ENCODE data around the gene CDC25A. TPM values are rescaled to one million over a fixed set of nuclear protein-coding genes. Genes with fewer than 3 reads are reported as not detected.
A peak's percentile ranks its signal among the peaks of the same experiment; 100 is the strongest.

The CDC25A gene
- total and polyA plus RNA-seq, 2 experiments from 2014 or later: 17.7 to 126 TPM

DNA sequence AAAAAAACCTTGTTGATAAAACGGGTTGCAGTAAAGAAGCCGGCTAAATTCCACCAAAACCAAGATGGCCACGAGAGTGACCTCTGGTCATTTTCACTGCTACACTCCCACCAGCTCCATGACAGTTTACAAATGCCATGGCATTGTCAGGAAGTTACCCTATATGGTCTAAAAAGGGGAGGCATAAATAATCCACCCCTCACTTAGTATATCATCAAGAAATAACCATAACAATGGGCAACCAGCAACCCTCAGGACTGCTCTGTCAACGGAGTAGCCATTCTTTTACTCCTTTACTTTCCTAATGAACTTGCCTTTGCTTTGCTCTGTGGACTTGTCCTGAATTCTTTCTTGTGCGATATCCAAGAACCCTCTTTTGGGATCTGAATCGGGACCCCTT is 14.4 kb upstream of the CDC25A start:
- peaks cover 10% of the 10 kb centered on the region for H3K4me1 ChIP-seq (ENCODE audit: insufficient read depth)
- H3K9me3 Mint-ChIP-seq: no peaks in the 10 kb centered on the region
- no peaks in the 10 kb centered on the region for H3K9me2 ChIP-seq (ENCODE audit: insufficient read depth)
- peaks cover 9% of the 10 kb centered on the region for H3K27me3 Mint-ChIP-seq (ENCODE audit: insufficient read depth, low read depth, poor library complexity)
- H3K36me3 ChIP-seq (ENCODE audit: insufficient read depth): no peaks in the 10 kb centered on the region
- no peak overlapping the region for H3K4me3 Mint-ChIP-seq
- H3K27ac Mint-ChIP-seq: peak overlapping the region; percentile 81
- H3K4me2 ChIP-seq: peak overlapping the region; percentile 40
- H4K20me1 ChIP-seq (replicated peaks; ENCODE audit: insufficient read depth): no peaks in the 10 kb centered on the region
- H3K4me1 Mint-ChIP-seq: peaks cover 4% of the 10 kb centered on the region
- H3K79me2 ChIP-seq (replicated peaks; ENCODE audit: insufficient read depth): no peaks in the 10 kb centered on the region
- TF ChIP-seq, protein P1, sequence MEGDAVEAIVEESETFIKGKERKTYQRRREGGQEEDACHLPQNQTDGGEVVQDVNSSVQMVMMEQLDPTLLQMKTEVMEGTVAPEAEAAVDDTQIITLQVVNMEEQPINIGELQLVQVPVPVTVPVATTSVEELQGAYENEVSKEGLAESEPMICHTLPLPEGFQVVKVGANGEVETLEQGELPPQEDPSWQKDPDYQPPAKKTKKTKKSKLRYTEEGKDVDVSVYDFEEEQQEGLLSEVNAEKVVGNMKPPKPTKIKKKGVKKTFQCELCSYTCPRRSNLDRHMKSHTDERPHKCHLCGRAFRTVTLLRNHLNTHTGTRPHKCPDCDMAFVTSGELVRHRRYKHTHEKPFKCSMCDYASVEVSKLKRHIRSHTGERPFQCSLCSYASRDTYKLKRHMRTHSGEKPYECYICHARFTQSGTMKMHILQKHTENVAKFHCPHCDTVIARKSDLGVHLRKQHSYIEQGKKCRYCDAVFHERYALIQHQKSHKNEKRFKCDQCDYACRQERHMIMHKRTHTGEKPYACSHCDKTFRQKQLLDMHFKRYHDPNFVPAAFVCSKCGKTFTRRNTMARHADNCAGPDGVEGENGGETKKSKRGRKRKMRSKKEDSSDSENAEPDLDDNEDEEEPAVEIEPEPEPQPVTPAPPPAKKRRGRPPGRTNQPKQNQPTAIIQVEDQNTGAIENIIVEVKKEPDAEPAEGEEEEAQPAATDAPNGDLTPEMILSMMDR (conservative IDR thresholded peaks at IDR 0.05; ENCODE audit: low read depth in 2 of 2): no peak
- no peak for TF ChIP-seq STAT1 (IDR thresholded peaks at IDR 0.05; ENCODE audit: unreplicated experiment)
- TF ChIP-seq JUNB (IDR thresholded peaks at IDR 0.05; ENCODE audit: unreplicated experiment): no peak
- H2AFZ ChIP-seq: peak overlapping the region; percentile 8; the same call in 1 of the 2 replicates
- no peak overlapping the region for H3K27ac ChIP-seq (ENCODE audit: low read depth)
- no peaks in the 10 kb centered on the region; the same call in 2 of the 3 replicates for H3K36me3 Mint-ChIP-seq (ENCODE audit: low read depth)
- H3K27me3 ChIP-seq (ENCODE audit: insufficient read depth): no peaks in the 10 kb centered on the region
- DNase-seq (ENCODE audit: low spot score): peak; percentile 41
- H3F3A ChIP-seq (replicated peaks; ENCODE audit: low read depth): no peaks in the 10 kb centered on the region
- ATAC-seq: peak; percentile 58
- H3K4me3 ChIP-seq: no peak overlapping the region; the same call in 1 of the 2 replicates

DNA sequence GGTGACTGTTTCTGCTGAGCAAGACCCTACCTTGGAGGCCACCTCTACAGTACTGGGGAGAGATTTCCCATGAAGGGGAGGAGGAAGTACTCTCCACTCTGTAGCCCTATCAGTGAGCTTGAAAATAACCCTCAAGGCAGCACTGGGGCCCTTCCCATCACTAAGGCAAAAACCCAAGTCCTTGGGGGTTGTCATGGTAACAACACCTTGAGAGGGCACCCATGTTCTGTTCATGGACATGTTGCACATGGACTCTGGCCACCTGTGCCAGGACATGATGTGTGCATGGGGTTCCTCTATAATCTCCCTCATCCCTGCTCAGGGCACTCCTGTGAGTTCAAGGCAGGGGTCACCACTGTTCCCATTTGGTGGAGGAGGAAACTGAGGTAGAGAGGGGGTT is 10.9 kb upstream of the CDC25A start:
- DNase-seq (ENCODE audit: low spot score): no peak
- ATAC-seq: no peak
- Mint-ChIP-seq H3K36me3 (ENCODE audit: low read depth) (no peaks in the 10 kb centered on the region; the same call in 2 of the 3 replicates), H3K27ac (no peak overlapping the region), H3K4me1 (peaks cover 15% of the 10 kb centered on the region), H3K27me3 (ENCODE audit: insufficient read depth, low read depth, poor library complexity) (peaks cover 13% of the 10 kb centered on the region), H3K4me3 (no peak overlapping the region), H3K9me3 (no peaks in the 10 kb centered on the region)
- Histone ChIP-seq H3F3A (replicated peaks; ENCODE audit: low read depth) (no peaks in the 10 kb centered on the region), H3K4me1 (ENCODE audit: insufficient read depth) (peaks cover 18% of the 10 kb centered on the region), H3K36me3 (ENCODE audit: insufficient read depth) (no peaks in the 10 kb centered on the region), H3K4me2 (no peak overlapping the region), H3K4me3 (no peak overlapping the region), H3K79me2 (replicated peaks; ENCODE audit: insufficient read depth) (no peaks in the 10 kb centered on the region), H3K27me3 (ENCODE audit: insufficient read depth) (no peaks in the 10 kb centered on the region), H2AFZ (no peak overlapping the region), H3K27ac (ENCODE audit: low read depth) (no peak overlapping the region), H4K20me1 (replicated peaks; ENCODE audit: insufficient read depth) (no peaks in the 10 kb centered on the region), H3K9me2 (ENCODE audit: insufficient read depth) (no peaks in the 10 kb centered on the region)
- TF ChIP-seq, protein P1 (conservative IDR thresholded peaks at IDR 0.05; ENCODE audit: low read depth in 2 of 2): no peak
- TF ChIP-seq CREB1 (CRISPR knock-in tag; IDR thresholded peaks at IDR 0.05; ENCODE audit: low read depth): no peak
- TF ChIP-seq ZNF331 (CRISPR knock-in tag; IDR thresholded peaks at IDR 0.05; ENCODE audit: low read depth): no peak
- no peak for TF ChIP-seq EZH2phosphoT487 (IDR thresholded peaks at IDR 0.05; ENCODE audit: unreplicated experiment)
- TF ChIP-seq ZNF114 (CRISPR knock-in tag; IDR thresholded peaks at IDR 0.05): no peak
- no peak for TF ChIP-seq EZH2 (IDR thresholded peaks at IDR 0.05; ENCODE audit: low read depth, unreplicated experiment)
- no peak for TF ChIP-seq NANOG (IDR thresholded peaks at IDR 0.05; ENCODE audit: borderline replicate concordance)

Data from GM23338 (cell line).